ENCODE measurements around the gene HBE1. TPM values are rescaled to one million over a fixed set of nuclear protein-coding genes. Genes with fewer than 3 reads are reported as not detected.

Gene HBE1
- total and polyA plus RNA-seq, 2 of the 8 experiments (the other 6 are each of a cell fraction or from before 2014, with no cell fraction given), result 0.39 TPM; not detected in 1

- Histone ChIP-seq H3K79me2 (ENCODE audit: control insufficient read depth in 1 of 2, insufficient read depth in 2 of 2, low read length in 2 of 2) (no peaks in the 10 kb centered on the region), H3K4me2 (ENCODE audit: insufficient read depth in 1 of 2, low read depth in 2 of 2, low read length in 2 of 2) (no peak overlapping the region), H2BK5ac (ENCODE audit: low read depth, low read length) (no peak overlapping the region), H2BK15ac (ENCODE audit: low read length) (no peak overlapping the region), H3K23ac (ENCODE audit: insufficient read length) (no peak overlapping the region), H3K9ac (replicated peaks in 1 of 4; ENCODE audit: extremely low read depth in 1 of 4, low read depth in 3 of 4, low read length in 3 of 4) (no peak overlapping the region), H4K8ac (ENCODE audit: extremely low read depth, insufficient read depth, low read length) (no peak overlapping the region), H3K27ac (ENCODE audit: low read depth, low read length) (no peak overlapping the region), H3K36me3 (ENCODE audit: control insufficient read depth in 2 of 4, insufficient read depth in 4 of 4, low read length in 3 of 4) (no peaks in the 10 kb centered on the region), H2AK5ac (ENCODE audit: low read depth, low read length) (no peak overlapping the region), H3K56ac (replicated peaks; ENCODE audit: insufficient read length, low read depth, low read length) (no peak overlapping the region), H3K4ac (replicated peaks; ENCODE audit: insufficient read length, low read depth, low read length) (no peak overlapping the region), H3K4me1 (replicated peaks in 1 of 4; ENCODE audit: control insufficient read depth in 3 of 4, insufficient read depth in 4 of 4, low read length in 3 of 4) (no peaks in the 10 kb centered on the region), H3K9me3 (ENCODE audit: insufficient read depth in 2 of 2, low read depth in 1 of 2, low read length in 1 of 2) (no peaks in the 10 kb centered on the region), H3K23me2 (ENCODE audit: low read depth, low read length) (no peaks in the 10 kb centered on the region; the same call in 1 of the 2 replicates), H2BK12ac (ENCODE audit: low read depth, low read length) (no peak overlapping the region), H2BK120ac (replicated peaks; ENCODE audit: low read depth, low read length) (no peak overlapping the region), H4K5ac (ENCODE audit: insufficient read length, low read depth, low read length) (no peak overlapping the region), H3K79me1 (ENCODE audit: low read depth, low read length) (no peaks in the 10 kb centered on the region), H3K27me3 (replicated peaks in 1 of 4; ENCODE audit: control insufficient read depth in 3 of 4, extremely low read depth in 1 of 4, insufficient read depth in 3 of 4, low read length in 3 of 4) (no peaks in the 10 kb centered on the region), H2BK20ac (ENCODE audit: low read length) (no peak overlapping the region), H4K91ac (replicated peaks; ENCODE audit: insufficient read length, low read length) (no peak overlapping the region), H2AFZ (ENCODE audit: low read length) (no peak overlapping the region), H3K4me3 (ENCODE audit: extremely low read depth in 1 of 4, insufficient read depth in 2 of 4, low read depth in 3 of 4, low read length in 4 of 4) (no peak overlapping the region), H3K18ac (ENCODE audit: extremely low read depth, low read length) (no peak overlapping the region), H4K20me1 (replicated peaks in 1 of 2; ENCODE audit: control insufficient read depth in 1 of 2, insufficient read depth in 2 of 2, low read length in 2 of 2) (no peaks in the 10 kb centered on the region), H3K14ac (ENCODE audit: insufficient read length) (no peak overlapping the region)
- no peak for FAIRE-seq
- 83% methylated on average over 2 of the region's 2 CpGs; no CpG with 5 or more reads in 1 of the 2 experiments for WGBS, 2 experiments (ENCODE audit: extremely low coverage in 1 of 2, insufficient coverage in 1 of 2, insufficient read length in 1 of 2, insufficient replicate concordance in 2 of 2, low coverage in 1 of 2, low lambda C conversion rate in 2 of 2, missing lambda C conversion rate in 1 of 2)
- DNase-seq (ENCODE audit: low read depth in 1 of 2, low spot score in 2 of 2), result no peak
- ChIA-PET CTCF (ENCODE audit: partially characterized antibody) (interaction anchor here (1.4 to 1.8 kb wide), 2 partner anchors 56 to 139 kb away, joined by 3 to 4 read pairs; no protein-coding TSS in a partner anchor), POLR2A (ENCODE audit: partially characterized antibody) (no interaction called here)
- TF ChIP-seq RNF2 (IDR thresholded peaks at IDR 0.05; ENCODE audit: borderline replicate concordance, low read depth, low read length, missing control alignments, poor library complexity, severe bottlenecking), result no peak
- TF ChIP-seq HDAC2 (IDR thresholded peaks at IDR 0.05; ENCODE audit: borderline replicate concordance in 1 of 2, low read depth in 2 of 2, low read length in 2 of 2), result no peak
- no peak for TF ChIP-seq JUN (IDR thresholded peaks at IDR 0.05; ENCODE audit: low read depth, low read length)
- no peak for TF ChIP-seq SUZ12 (IDR thresholded peaks at IDR 0.05; ENCODE audit: low read length)
- no peak for TF ChIP-seq CEBPB (IDR thresholded peaks at IDR 0.05; ENCODE audit: low read depth, low read length)
- no peak for TF ChIP-seq NRF1 (IDR thresholded peaks at IDR 0.05; ENCODE audit: low read depth, low read length)
- TF ChIP-seq YY1 (IDR thresholded peaks at IDR 0.05; ENCODE audit: low read depth, low read length), result no peak
- TF ChIP-seq EZH2 (IDR thresholded peaks at IDR 0.05; ENCODE audit: low read depth, low read length, severe bottlenecking), result no peak
- no peak for TF ChIP-seq CBX5 (IDR thresholded peaks at IDR 0.05; ENCODE audit: low read depth, low read length)
- no peak for TF ChIP-seq ATF3 (IDR thresholded peaks at IDR 0.05; ENCODE audit: insufficient read depth, low read depth, low read length)
- no peak for TF ChIP-seq RBBP5 (IDR thresholded peaks at IDR 0.05; ENCODE audit: borderline replicate concordance, low read depth, low read length)
- TF ChIP-seq MAX (IDR thresholded peaks at IDR 0.05), result no peak
- TF ChIP-seq SP2 (IDR thresholded peaks at IDR 0.05; ENCODE audit: low read length), result no peak
These were observed 27.5 kb downstream of the HBE1 start for GRCh38 chr11:5242208-5242607.

All from H1 (cell line).